K562 (cell line): Measurements from ENCODE around the gene TANGO6. TPM values are rescaled to one million over a fixed set of nuclear protein-coding genes. Genes with fewer than 3 reads are reported as not detected.

Source experiments
- CBFA2T3 ChIP-seq: fragments of 450-650 bp; IDR thresholded peaks from 2 replicates; pipeline ENCODE4 v1.6.1; 2017
- CHD4 ChIP-seq: fragments of 200-600 bp; sonication (generic); IDR thresholded peaks from 3 replicates; pipeline ENCODE4 v1.6.1; 2012; ENCODE audit warnings: low read depth, mild to moderate bottlenecking, mixed read lengths, low read length, inconsistent platforms; ENCODE audit not compliant: insufficient read depth, insufficient replicate concordance, poor library complexity, severe bottlenecking
- MYC ChIP-seq, 2 experiments: fragments of 250-450 bp in 1 of 2; sonication (Bioruptor Pico) in 1 of 2; IDR thresholded peaks; 2 replicates each; pipeline versions ENCODE4 v1.5.1 to v1.6.1; 2012 to 2021; ENCODE audit warnings: low read depth in 2 of 2, borderline replicate concordance in 1 of 2, improper control_type of control experiment in 1 of 2, low read length in 1 of 2, mild to moderate bottlenecking in 1 of 2, moderate library complexity in 1 of 2
- polyA plus RNA-seq, 8 experiments: library from polyadenylated mRNA; depleted of rRNA in 4 of 8; stranded (reverse) in 5 of 8; unstranded in 3 of 8; fragments of >200 nt; fragmentation: Nextera tagmentation in 2 of 8; fragmentation: Illumina TruSeq in 1 of 8; extraction: Ambion mirVana in 2 of 8; extraction: Trizol in 1 of 8; gene quantifications; 2 replicates each; pipeline versions ENCODE4 v1.2.1 to v1.2.3, GENCODE V29; 2011 to 2014; ENCODE audit warnings: inconsistent platforms in 1 of 8, missing spikeins in 1 of 8
- total RNA-seq, 7 experiments: library from RNA; depleted of rRNA in 6 of 7; stranded (reverse); fragments of >200 nt in 6 of 7; fragmentation: Illumina TruSeq in 2 of 7; extraction: Trizol in 2 of 7; gene quantifications; 2 replicates each; pipeline versions ENCODE4 v1.2.1 to v1.2.3, GENCODE V29; 2011 to 2021; ENCODE audit warnings: low replicate concordance in 1 of 7
- TF ChIP-seq, protein P1 (sequence below): fragments of 250-450 bp; sonication (Bioruptor Pico); IDR thresholded peaks from 2 replicates; pipeline ENCODE4 v1.5.0; 2021
- TF ChIP-seq, protein P2 (sequence below): fragments of 250-450 bp; sonication (Bioruptor Pico); IDR thresholded peaks from 2 replicates; pipeline ENCODE4 v1.4.0; 2020
- TF ChIP-seq, protein P3 (sequence below): fragments of 450-650 bp; IDR thresholded peaks from 2 replicates; pipeline ENCODE4 v1.6.1; 2018; ENCODE audit not compliant: partially characterized antibody

Gene TANGO6
- total and polyA plus RNA-seq, 9 of the 15 experiments (the other 6 are each of a cell fraction or from before 2014, with no cell fraction given): 1.6 to 15.2 (median 9.6) TPM

DNA sequence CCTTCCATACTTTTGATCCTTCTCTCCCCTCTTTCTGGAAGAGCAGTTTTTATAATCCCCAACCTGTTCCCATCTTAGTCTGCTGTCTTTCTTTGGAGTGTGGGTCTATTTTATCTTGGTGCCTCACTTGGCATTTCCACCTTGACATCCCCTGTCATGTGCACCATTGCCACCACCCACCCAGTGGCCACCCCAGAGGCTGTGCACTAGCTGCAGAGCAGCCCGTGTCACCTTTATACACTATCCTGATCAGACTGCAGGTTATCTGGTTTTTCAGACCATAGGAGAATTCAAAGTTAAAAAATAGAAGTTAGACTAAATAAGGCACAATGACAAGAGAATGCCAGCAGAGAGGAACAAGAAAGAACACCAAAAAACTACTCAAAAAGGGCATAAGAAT is 43.8 kb downstream of the TANGO6 start (continued):
- TF ChIP-seq MYC (IDR thresholded peaks at IDR 0.05; ENCODE audit: low read depth, low read length): no peak
- no peak for TF ChIP-seq MYC (CRISPR knock-in tag; IDR thresholded peaks at IDR 0.05; ENCODE audit: borderline replicate concordance, low read depth)
- TF ChIP-seq, protein P1, sequence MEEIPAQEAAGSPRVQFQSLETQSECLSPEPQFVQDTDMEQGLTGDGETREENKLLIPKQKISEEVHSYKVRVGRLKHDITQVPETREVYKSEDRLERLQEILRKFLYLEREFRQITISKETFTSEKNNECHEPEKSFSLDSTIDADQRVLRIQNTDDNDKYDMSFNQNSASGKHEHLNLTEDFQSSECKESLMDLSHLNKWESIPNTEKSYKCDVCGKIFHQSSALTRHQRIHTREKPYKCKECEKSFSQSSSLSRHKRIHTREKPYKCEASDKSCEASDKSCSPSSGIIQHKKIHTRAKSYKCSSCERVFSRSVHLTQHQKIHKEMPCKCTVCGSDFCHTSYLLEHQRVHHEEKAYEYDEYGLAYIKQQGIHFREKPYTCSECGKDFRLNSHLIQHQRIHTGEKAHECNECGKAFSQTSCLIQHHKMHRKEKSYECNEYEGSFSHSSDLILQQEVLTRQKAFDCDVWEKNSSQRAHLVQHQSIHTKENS (CRISPR knock-in tag): no peak
- TF ChIP-seq, protein P2, sequence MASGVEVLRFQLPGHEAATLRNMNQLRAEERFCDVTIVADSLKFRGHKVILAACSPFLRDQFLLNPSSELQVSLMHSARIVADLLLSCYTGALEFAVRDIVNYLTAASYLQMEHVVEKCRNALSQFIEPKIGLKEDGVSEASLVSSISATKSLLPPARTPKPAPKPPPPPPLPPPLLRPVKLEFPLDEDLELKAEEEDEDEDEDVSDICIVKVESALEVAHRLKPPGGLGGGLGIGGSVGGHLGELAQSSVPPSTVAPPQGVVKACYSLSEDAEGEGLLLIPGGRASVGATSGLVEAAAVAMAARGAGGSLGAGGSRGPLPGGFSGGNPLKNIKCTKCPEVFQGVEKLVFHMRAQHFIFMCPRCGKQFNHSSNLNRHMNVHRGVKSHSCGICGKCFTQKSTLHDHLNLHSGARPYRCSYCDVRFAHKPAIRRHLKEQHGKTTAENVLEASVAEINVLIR (CRISPR knock-in tag): no peak
- TF ChIP-seq CBFA2T3: no peak
- TF ChIP-seq CHD4: no peak
- TF ChIP-seq, protein P3, sequence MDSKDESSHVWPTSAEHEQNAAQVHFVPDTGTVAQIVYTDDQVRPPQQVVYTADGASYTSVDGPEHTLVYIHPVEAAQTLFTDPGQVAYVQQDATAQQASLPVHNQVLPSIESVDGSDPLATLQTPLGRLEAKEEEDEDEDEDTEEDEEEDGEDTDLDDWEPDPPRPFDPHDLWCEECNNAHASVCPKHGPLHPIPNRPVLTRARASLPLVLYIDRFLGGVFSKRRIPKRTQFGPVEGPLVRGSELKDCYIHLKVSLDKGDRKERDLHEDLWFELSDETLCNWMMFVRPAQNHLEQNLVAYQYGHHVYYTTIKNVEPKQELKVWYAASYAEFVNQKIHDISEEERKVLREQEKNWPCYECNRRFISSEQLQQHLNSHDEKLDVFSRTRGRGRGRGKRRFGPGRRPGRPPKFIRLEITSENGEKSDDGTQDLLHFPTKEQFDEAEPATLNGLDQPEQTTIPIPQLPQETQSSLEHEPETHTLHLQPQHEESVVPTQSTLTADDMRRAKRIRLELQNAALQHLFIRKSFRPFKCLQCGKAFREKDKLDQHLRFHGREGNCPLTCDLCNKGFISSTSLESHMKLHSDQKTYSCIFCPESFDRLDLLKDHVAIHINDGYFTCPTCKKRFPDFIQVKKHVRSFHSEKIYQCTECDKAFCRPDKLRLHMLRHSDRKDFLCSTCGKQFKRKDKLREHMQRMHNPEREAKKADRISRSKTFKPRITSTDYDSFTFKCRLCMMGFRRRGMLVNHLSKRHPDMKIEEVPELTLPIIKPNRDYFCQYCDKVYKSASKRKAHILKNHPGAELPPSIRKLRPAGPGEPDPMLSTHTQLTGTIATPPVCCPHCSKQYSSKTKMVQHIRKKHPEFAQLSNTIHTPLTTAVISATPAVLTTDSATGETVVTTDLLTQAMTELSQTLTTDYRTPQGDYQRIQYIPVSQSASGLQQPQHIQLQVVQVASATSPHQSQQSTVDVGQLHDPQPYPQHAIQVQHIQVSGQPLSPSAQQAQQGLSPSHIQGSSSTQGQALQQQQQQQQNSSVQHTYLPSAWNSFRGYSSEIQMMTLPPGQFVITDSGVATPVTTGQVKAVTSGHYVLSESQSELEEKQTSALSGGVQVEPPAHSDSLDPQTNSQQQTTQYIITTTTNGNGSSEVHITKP: no peak
